Measurements from ENCODE around the gene ODAD4.

DNA sequence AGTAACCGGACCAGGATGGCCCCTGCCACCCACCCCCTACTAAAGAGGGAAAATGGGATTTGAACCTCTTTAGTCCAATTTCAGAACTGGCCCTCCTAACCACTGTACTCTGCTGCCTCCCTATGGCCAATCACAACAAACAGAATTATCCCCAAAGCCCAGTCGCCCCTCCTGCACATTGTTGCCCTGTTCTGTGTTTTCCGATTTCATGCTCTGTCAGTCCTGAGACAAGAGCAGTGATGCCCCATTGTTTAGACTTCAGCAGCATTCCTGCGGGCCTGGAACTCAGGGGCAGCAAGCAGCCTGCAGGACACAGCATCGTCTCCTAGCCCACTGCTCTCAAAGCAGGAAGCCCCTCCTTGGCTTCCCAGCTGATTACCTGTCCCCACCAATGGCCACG, 44.7 kb upstream of the ODAD4 start:
- TF ChIP-seq POLR2A (IDR thresholded peaks at IDR 0.05; ENCODE audit: extremely low read depth, insufficient read length) = no peak
- TF ChIP-seq, protein P1, sequence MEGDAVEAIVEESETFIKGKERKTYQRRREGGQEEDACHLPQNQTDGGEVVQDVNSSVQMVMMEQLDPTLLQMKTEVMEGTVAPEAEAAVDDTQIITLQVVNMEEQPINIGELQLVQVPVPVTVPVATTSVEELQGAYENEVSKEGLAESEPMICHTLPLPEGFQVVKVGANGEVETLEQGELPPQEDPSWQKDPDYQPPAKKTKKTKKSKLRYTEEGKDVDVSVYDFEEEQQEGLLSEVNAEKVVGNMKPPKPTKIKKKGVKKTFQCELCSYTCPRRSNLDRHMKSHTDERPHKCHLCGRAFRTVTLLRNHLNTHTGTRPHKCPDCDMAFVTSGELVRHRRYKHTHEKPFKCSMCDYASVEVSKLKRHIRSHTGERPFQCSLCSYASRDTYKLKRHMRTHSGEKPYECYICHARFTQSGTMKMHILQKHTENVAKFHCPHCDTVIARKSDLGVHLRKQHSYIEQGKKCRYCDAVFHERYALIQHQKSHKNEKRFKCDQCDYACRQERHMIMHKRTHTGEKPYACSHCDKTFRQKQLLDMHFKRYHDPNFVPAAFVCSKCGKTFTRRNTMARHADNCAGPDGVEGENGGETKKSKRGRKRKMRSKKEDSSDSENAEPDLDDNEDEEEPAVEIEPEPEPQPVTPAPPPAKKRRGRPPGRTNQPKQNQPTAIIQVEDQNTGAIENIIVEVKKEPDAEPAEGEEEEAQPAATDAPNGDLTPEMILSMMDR (IDR thresholded peaks at IDR 0.05; ENCODE audit: low read depth, low read length) = no peak
- TF ChIP-seq, protein P2, sequence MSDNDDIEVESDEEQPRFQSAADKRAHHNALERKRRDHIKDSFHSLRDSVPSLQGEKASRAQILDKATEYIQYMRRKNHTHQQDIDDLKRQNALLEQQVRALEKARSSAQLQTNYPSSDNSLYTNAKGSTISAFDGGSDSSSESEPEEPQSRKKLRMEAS (IDR thresholded peaks at IDR 0.05; ENCODE audit: low read depth, low read length) = no peak
- no peak for TF ChIP-seq MYC (IDR thresholded peaks at IDR 0.05; ENCODE audit: low read depth, low read length)

Data from NB4 (cell line).